GM23338 (cell line): ENCODE measurements around the gene PARVB. TPM values are rescaled to one million over a fixed set of nuclear protein-coding genes. Genes with fewer than 3 reads are reported as not detected.
A peak's percentile ranks its signal among the peaks of the same experiment; 100 is the strongest.

Experiments used
- ATAC-seq: fragments of 200-7000 bp; cut with Tn5 transposase; 3 replicates; pipeline ENCODE4 v1.9.1; 2020
- DNase-seq: peaks from one replicate; pipeline ENCODE4 v3.0.0-alpha.2; 2015; ENCODE audit warnings: low spot score
- H2AFZ ChIP-seq: fragments of 200-600 bp; sonication (generic); 2 replicates; pipeline ENCODE4 v1.8.0; 2016; ENCODE audit warnings: antibody characterized with exemption, mild to moderate bottlenecking, moderate library complexity
- H3F3A ChIP-seq: fragments of 200-600 bp; sonication (generic); replicated peaks from 2 replicates; pipeline ENCODE4 v1.8.0; 2017; ENCODE audit warnings: antibody characterized with exemption, mixed run types, low read depth
- H3K27ac ChIP-seq: fragments of 200-600 bp; sonication (generic); 2 replicates; pipeline ENCODE4 v1.6.1; 2016; ENCODE audit warnings: low read depth
- H3K27me3 ChIP-seq: fragments of 200-600 bp; sonication (generic); 2 replicates; pipeline ENCODE4 v1.8.0; 2016; ENCODE audit warnings: mild to moderate bottlenecking, mixed run types, moderate library complexity; ENCODE audit not compliant: insufficient read depth
- H3K36me3 ChIP-seq: fragments of 200-600 bp; sonication (generic); 2 replicates; pipeline ENCODE4 v1.8.0; 2016; ENCODE audit warnings: mild to moderate bottlenecking; ENCODE audit not compliant: insufficient read depth
- H3K4me1 ChIP-seq: fragments of 200-600 bp; sonication (generic); 2 replicates; pipeline ENCODE4 v1.8.0; 2016; ENCODE audit warnings: mild to moderate bottlenecking, moderate library complexity; ENCODE audit not compliant: insufficient read depth
- H3K4me2 ChIP-seq: fragments of 200-600 bp; sonication (generic); 2 replicates; pipeline ENCODE4 v1.7.1; 2017; ENCODE audit warnings: mixed run types
- H3K4me3 ChIP-seq: fragments of 200-600 bp; sonication (generic); 2 replicates; pipeline ENCODE4 v1.6.1; 2016; ENCODE audit warnings: mixed run types
- H3K79me2 ChIP-seq: fragments of 200-600 bp; sonication (generic); replicated peaks from 2 replicates; pipeline ENCODE4 v1.8.0; 2017; ENCODE audit warnings: mild to moderate bottlenecking; ENCODE audit not compliant: insufficient read depth
- H3K9me2 ChIP-seq: fragments of 200-600 bp; sonication (generic); 2 replicates; pipeline ENCODE4 v1.8.0; 2017; ENCODE audit not compliant: insufficient read depth
- H4K20me1 ChIP-seq: fragments of 200-600 bp; sonication (generic); replicated peaks from 2 replicates; pipeline ENCODE4 v1.8.0; 2017; ENCODE audit warnings: mild to moderate bottlenecking; ENCODE audit not compliant: insufficient read depth
- H3K27ac Mint-ChIP-seq: 2 replicates; pipeline ENCODE4 v1.8.0; 2020; ENCODE audit warnings: inconsistent platforms, mild to moderate bottlenecking, moderate library complexity, mixed read lengths
- H3K27me3 Mint-ChIP-seq: 3 replicates; pipeline ENCODE4 v1.8.0; 2022; ENCODE audit warnings: low read depth, mild to moderate bottlenecking, moderate library complexity, mixed read lengths, inconsistent platforms; ENCODE audit not compliant: insufficient read depth, poor library complexity
- H3K36me3 Mint-ChIP-seq: 3 replicates; pipeline ENCODE4 v1.8.0; 2021; ENCODE audit warnings: low read depth, mild to moderate bottlenecking, inconsistent platforms, moderate library complexity, mixed read lengths
- H3K4me1 Mint-ChIP-seq: 3 replicates; pipeline ENCODE4 v1.8.0; 2020; ENCODE audit warnings: mild to moderate bottlenecking, inconsistent platforms, mixed read lengths
- H3K4me3 Mint-ChIP-seq: 3 replicates; pipeline ENCODE4 v1.8.0; 2021; ENCODE audit warnings: moderate library complexity, mild to moderate bottlenecking, inconsistent platforms, mixed read lengths
- H3K9me3 Mint-ChIP-seq: 3 replicates; pipeline ENCODE4 v1.8.0; 2020; ENCODE audit warnings: moderate library complexity, mild to moderate bottlenecking, inconsistent platforms, mixed read lengths
- ETS1 ChIP-seq: IDR thresholded peaks from 2 replicates; pipeline ENCODE4 v1.6.1; 2016; ENCODE audit warnings: antibody characterized with exemption
- EZH2 ChIP-seq: fragments of 200-600 bp; sonication (generic); IDR thresholded peaks from one replicate; pipeline ENCODE4 v1.8.0; 2017; ENCODE audit warnings: antibody characterized with exemption, mild to moderate bottlenecking, low read depth; ENCODE audit not compliant: unreplicated experiment
- EZH2phosphoT487 ChIP-seq: fragments of 200-600 bp; sonication (generic); IDR thresholded peaks from one replicate; pipeline ENCODE4 v1.8.1; 2018; ENCODE audit warnings: antibody characterized with exemption; ENCODE audit not compliant: unreplicated experiment
- NANOG ChIP-seq: IDR thresholded peaks from 2 replicates; pipeline ENCODE4 v1.6.1; 2016; ENCODE audit warnings: antibody characterized with exemption, borderline replicate concordance
- POLR2AphosphoS5 ChIP-seq: IDR thresholded peaks from 2 replicates; pipeline ENCODE4 v1.6.1; 2016; ENCODE audit warnings: antibody characterized with exemption, low read depth
- REST ChIP-seq: IDR thresholded peaks from one replicate; pipeline ENCODE4 v1.6.1; 2018; ENCODE audit warnings: antibody characterized with exemption; ENCODE audit not compliant: unreplicated experiment
- STAT1 ChIP-seq: IDR thresholded peaks from one replicate; pipeline ENCODE4 v1.6.1; 2016; ENCODE audit warnings: antibody characterized with exemption; ENCODE audit not compliant: unreplicated experiment
- ZNF114 ChIP-seq: fragments of 250-450 bp; sonication (Bioruptor Pico); IDR thresholded peaks from 2 replicates; pipeline ENCODE4 v1.5.0; 2020; ENCODE audit warnings: mild to moderate bottlenecking, moderate library complexity
- ZNF331 ChIP-seq: fragments of 250-450 bp; sonication (Bioruptor Pico); IDR thresholded peaks from 2 replicates; pipeline ENCODE4 v1.5.0; 2020; ENCODE audit warnings: low read depth, mild to moderate bottlenecking, moderate library complexity
- polyA plus RNA-seq: library from polyadenylated mRNA; unstranded; fragments of >200 nt; fragmentation: Nextera tagmentation; extraction: Ambion mirVana; gene quantifications from 2 replicates; pipeline ENCODE4 v1.2.1, GENCODE V29; 2016
- total RNA-seq: library from RNA; depleted of rRNA; stranded (reverse); fragments of >200 nt; shearing (Covaris generic); gene quantifications from 2 replicates; pipeline ENCODE4 v1.2.3, GENCODE V29; 2014
- TF ChIP-seq, protein P1 (sequence below): fragments of 250-450 bp; sonication (Bioruptor Pico); IDR thresholded peaks from 2 replicates; pipeline ENCODE4 v1.5.0; 2020; ENCODE audit warnings: mild to moderate bottlenecking, moderate library complexity
- TF ChIP-seq, protein P2 (sequence below), 2 experiments: fragments of 200-600 bp in 1 of 2; sonication (generic) in 1 of 2; conservative IDR thresholded peaks; 2 replicates each; pipeline versions ENCODE4 v1.5.1 to v1.6.1; 2016 to 2017; ENCODE audit warnings: antibody characterized with exemption in 2 of 2, low read depth in 2 of 2, mild to moderate bottlenecking in 2 of 2, moderate library complexity in 1 of 2

Gene PARVB
- total and polyA plus RNA-seq, 2 experiments from 2014 or later, result 4.3 to 7.7 TPM

GRCh38 chr22:44144046-44144569 lies 120.0 kb downstream of the PARVB start (continued):
- TF ChIP-seq ETS1, result no peak

- Histone ChIP-seq H4K20me1 (no peaks in the 10 kb centered on the region), H3K36me3 (no peaks in the 10 kb centered on the region), H2AFZ (no peak overlapping the region), H3K9me2 (no peaks in the 10 kb centered on the region), H3K27ac (peak overlapping the region; percentile 89; the same call in 1 of the 2 replicates), H3K4me1 (peaks cover 35% of the 10 kb centered on the region), H3F3A (peaks cover 29% of the 10 kb centered on the region), H3K79me2 (no peaks in the 10 kb centered on the region), H3K4me3 (no peak overlapping the region), H3K4me2 (no peak overlapping the region), H3K27me3 (no peaks in the 10 kb centered on the region)
- peaks cover 20% of the 10 kb centered on the region for H3K27me3 Mint-ChIP-seq
- peaks cover 58% of the 10 kb centered on the region for H3K4me1 Mint-ChIP-seq
- no peak overlapping the region for H3K4me3 Mint-ChIP-seq
- H3K27ac Mint-ChIP-seq, result peak overlapping the region; percentile 98
- DNase-seq, result no peak
- no peaks in the 10 kb centered on the region for H3K9me3 Mint-ChIP-seq
- peaks cover 5% of the 10 kb centered on the region; the same call in 2 of the 3 replicates for H3K36me3 Mint-ChIP-seq
- no peak for ATAC-seq
- TF ChIP-seq REST (no peak), EZH2 (no peak), ZNF114 (CRISPR knock-in tag) (no peak), NANOG (no peak), ZNF331 (no peak), POLR2AphosphoS5 (no peak), STAT1 (no peak), ETS1 (no peak), EZH2phosphoT487 (no peak)
- TF ChIP-seq, protein P1, sequence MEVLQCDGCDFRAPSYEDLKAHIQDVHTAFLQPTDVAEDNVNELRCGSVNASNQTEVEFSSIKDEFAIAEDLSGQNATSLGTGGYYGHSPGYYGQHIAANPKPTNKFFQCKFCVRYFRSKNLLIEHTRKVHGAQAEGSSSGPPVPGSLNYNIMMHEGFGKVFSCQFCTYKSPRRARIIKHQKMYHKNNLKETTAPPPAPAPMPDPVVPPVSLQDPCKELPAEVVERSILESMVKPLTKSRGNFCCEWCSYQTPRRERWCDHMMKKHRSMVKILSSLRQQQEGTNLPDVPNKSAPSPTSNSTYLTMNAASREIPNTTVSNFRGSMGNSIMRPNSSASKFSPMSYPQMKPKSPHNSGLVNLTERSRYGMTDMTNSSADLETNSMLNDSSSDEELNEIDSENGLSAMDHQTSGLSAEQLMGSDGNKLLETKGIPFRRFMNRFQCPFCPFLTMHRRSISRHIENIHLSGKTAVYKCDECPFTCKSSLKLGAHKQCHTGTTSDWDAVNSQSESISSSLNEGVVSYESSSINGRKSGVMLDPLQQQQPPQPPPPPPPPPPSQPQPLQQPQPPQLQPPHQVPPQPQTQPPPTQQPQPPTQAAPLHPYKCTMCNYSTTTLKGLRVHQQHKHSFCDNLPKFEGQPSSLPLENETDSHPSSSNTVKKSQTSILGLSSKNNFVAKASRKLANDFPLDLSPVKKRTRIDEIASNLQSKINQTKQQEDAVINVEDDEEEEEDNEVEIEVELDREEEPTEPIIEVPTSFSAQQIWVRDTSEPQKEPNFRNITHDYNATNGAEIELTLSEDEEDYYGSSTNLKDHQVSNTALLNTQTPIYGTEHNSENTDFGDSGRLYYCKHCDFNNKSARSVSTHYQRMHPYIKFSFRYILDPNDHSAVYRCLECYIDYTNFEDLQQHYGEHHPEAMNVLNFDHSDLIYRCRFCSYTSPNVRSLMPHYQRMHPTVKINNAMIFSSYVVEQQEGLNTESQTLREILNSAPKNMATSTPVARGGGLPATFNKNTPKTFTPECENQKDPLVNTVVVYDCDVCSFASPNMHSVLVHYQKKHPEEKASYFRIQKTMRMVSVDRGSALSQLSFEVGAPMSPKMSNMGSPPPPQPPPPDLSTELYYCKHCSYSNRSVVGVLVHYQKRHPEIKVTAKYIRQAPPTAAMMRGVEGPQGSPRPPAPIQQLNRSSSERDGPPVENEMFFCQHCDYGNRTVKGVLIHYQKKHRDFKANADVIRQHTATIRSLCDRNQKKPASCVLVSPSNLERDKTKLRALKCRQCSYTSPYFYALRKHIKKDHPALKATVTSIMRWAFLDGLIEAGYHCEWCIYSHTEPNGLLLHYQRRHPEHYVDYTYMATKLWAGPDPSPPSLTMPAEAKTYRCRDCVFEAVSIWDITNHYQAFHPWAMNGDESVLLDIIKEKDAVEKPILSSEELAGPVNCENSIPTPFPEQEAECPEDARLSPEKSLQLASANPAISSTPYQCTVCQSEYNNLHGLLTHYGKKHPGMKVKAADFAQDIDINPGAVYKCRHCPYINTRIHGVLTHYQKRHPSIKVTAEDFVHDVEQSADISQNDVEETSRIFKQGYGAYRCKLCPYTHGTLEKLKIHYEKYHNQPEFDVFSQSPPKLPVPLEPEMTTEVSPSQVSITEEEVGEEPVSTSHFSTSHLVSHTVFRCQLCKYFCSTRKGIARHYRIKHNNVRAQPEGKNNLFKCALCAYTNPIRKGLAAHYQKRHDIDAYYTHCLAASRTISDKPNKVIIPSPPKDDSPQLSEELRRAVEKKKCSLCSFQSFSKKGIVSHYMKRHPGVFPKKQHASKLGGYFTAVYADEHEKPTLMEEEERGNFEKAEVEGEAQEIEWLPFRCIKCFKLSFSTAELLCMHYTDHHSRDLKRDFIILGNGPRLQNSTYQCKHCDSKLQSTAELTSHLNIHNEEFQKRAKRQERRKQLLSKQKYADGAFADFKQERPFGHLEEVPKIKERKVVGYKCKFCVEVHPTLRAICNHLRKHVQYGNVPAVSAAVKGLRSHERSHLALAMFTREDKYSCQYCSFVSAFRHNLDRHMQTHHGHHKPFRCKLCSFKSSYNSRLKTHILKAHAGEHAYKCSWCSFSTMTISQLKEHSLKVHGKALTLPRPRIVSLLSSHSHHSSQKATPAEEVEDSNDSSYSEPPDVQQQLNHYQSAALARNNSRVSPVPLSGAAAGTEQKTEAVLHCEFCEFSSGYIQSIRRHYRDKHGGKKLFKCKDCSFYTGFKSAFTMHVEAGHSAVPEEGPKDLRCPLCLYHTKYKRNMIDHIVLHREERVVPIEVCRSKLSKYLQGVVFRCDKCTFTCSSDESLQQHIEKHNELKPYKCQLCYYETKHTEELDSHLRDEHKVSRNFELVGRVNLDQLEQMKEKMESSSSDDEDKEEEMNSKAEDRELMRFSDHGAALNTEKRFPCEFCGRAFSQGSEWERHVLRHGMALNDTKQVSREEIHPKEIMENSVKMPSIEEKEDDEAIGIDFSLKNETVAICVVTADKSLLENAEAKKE (CRISPR knock-in tag), result no peak
- TF ChIP-seq, protein P2, sequence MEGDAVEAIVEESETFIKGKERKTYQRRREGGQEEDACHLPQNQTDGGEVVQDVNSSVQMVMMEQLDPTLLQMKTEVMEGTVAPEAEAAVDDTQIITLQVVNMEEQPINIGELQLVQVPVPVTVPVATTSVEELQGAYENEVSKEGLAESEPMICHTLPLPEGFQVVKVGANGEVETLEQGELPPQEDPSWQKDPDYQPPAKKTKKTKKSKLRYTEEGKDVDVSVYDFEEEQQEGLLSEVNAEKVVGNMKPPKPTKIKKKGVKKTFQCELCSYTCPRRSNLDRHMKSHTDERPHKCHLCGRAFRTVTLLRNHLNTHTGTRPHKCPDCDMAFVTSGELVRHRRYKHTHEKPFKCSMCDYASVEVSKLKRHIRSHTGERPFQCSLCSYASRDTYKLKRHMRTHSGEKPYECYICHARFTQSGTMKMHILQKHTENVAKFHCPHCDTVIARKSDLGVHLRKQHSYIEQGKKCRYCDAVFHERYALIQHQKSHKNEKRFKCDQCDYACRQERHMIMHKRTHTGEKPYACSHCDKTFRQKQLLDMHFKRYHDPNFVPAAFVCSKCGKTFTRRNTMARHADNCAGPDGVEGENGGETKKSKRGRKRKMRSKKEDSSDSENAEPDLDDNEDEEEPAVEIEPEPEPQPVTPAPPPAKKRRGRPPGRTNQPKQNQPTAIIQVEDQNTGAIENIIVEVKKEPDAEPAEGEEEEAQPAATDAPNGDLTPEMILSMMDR (conservative IDR thresholded peaks at IDR 0.05; ENCODE audit: low read depth in 2 of 2), result no peak
Measured at GRCh38 chr22:44145544-44145943, 121.4 kb downstream of the PARVB start.
